Osteoblast (primary cell): ENCODE measurements around the gene PRB3. TPM values are rescaled to one million over a fixed set of nuclear protein-coding genes. Genes with fewer than 3 reads are reported as not detected.
A peak's percentile ranks its signal among the peaks of the same experiment; 100 is the strongest.

Source experiments
- DNase-seq: peaks from one replicate; pipeline ENCODE4 v3.0.0; 2011; ENCODE audit warnings: low spot score, mixed read lengths; ENCODE audit not compliant: insufficient read length; ENCODE audit errors: missing footprints
- H2AFZ ChIP-seq: 2 replicates; pipeline ENCODE4 v1.6.0; 2011; ENCODE audit warnings: mild to moderate bottlenecking, low read length
- H3K27ac ChIP-seq: 2 replicates; pipeline ENCODE4 v1.5.1; 2011; ENCODE audit warnings: mild to moderate bottlenecking, low read depth, low read length, moderate library complexity
- H3K27me3 ChIP-seq: 2 replicates; pipeline ENCODE4 v1.6.0; 2012; ENCODE audit warnings: mild to moderate bottlenecking, control low read depth, inconsistent platforms, low read length, moderate library complexity; ENCODE audit not compliant: insufficient read depth
- H3K36me3 ChIP-seq: 2 replicates; pipeline ENCODE4 v1.5.1; 2011; ENCODE audit warnings: mild to moderate bottlenecking, low read length, control low read depth, moderate library complexity; ENCODE audit not compliant: insufficient read depth
- H3K4me1 ChIP-seq: 2 replicates; pipeline ENCODE4 v1.5.1; 2011; ENCODE audit warnings: mild to moderate bottlenecking, low read length, control low read depth, moderate library complexity; ENCODE audit not compliant: insufficient read depth
- H3K4me2 ChIP-seq: 2 replicates; pipeline ENCODE4 v1.6.0; 2011; ENCODE audit warnings: mild to moderate bottlenecking, low read length; ENCODE audit not compliant: insufficient read depth
- H3K4me3 ChIP-seq: fragments of 200-600 bp; sonication (generic); 3 replicates; pipeline ENCODE4 v1.5.1; 2012; ENCODE audit warnings: mild to moderate bottlenecking, low read length, inconsistent platforms; ENCODE audit not compliant: insufficient read depth
- H3K79me2 ChIP-seq: 2 replicates; pipeline ENCODE4 v1.6.0; 2012; ENCODE audit warnings: mild to moderate bottlenecking, low read length, control low read depth, inconsistent platforms; ENCODE audit not compliant: insufficient read depth
- H3K9me3 ChIP-seq: 2 replicates; pipeline ENCODE4 v1.5.1; 2011; ENCODE audit warnings: low read depth, low read length, control low read depth
- H4K20me1 ChIP-seq: 2 replicates; pipeline ENCODE4 v1.6.0; 2012; ENCODE audit warnings: mild to moderate bottlenecking, low read length, control low read depth; ENCODE audit not compliant: insufficient read depth
- CTCF ChIP-seq: IDR thresholded peaks from 2 replicates; pipeline ENCODE4 v1.5.1; 2011; ENCODE audit warnings: mild to moderate bottlenecking, low read depth, low read length, moderate library complexity; ENCODE audit errors: extremely low read depth
- total RNA-seq: library from RNA; depleted of rRNA; stranded (reverse); fragments of >200 nt; gene quantifications from 2 replicates; pipeline ENCODE4 v1.2.3, GENCODE V29; 2012

Gene PRB3
- total RNA-seq, 1 donor = not detected

- no peaks in the 10 kb centered on the region for H3K79me2 ChIP-seq
- no peaks in the 10 kb centered on the region for H3K9me3 ChIP-seq
- no peaks in the 10 kb centered on the region for H3K4me1 ChIP-seq
- no peaks in the 10 kb centered on the region for H3K27me3 ChIP-seq
- no peaks in the 10 kb centered on the region for H3K36me3 ChIP-seq
- H3K4me3 ChIP-seq = no peak overlapping the region
- H3K27ac ChIP-seq = no peak overlapping the region
- H4K20me1 ChIP-seq = no peaks in the 10 kb centered on the region
- no peak overlapping the region for H2AFZ ChIP-seq
- no peak for TF ChIP-seq CTCF
- DNase-seq = no peak
- H3K4me2 ChIP-seq = no peak overlapping the region
Observed at GRCh38 chr12:11238275-11238674, 31.2 kb downstream of the PRB3 start.

DNA sequence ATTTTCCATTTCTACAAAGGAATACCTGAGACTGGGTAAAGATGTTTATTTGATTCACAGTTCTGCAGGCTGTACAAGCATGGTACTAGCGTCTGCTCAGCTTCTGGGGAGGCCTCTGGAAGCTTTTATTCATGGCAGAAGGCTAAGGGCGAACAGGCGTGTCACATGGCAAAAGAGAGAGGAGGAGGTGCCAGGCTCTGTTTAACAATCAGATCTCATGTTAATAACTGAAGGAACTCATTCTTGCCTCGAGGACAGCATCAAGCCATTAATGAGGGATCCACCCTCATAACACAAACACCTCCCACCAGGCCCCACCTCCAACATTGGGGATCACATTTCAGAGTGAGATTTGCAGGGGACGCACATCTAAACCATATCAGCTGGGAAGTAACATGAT, 36.0 kb downstream of the PRB3 start:
- Histone ChIP-seq H3K27ac (no peak overlapping the region), H3K9me3 (no peaks in the 10 kb centered on the region), H3K79me2 (no peaks in the 10 kb centered on the region), H3K27me3 (no peaks in the 10 kb centered on the region), H3K4me1 (no peaks in the 10 kb centered on the region), H3K4me2 (no peak overlapping the region), H3K36me3 (no peaks in the 10 kb centered on the region), H2AFZ (no peak overlapping the region), H4K20me1 (peaks cover 3% of the 10 kb centered on the region), H3K4me3 (no peak overlapping the region)
- DNase-seq = no peak
- TF ChIP-seq CTCF = no peak

DNA sequence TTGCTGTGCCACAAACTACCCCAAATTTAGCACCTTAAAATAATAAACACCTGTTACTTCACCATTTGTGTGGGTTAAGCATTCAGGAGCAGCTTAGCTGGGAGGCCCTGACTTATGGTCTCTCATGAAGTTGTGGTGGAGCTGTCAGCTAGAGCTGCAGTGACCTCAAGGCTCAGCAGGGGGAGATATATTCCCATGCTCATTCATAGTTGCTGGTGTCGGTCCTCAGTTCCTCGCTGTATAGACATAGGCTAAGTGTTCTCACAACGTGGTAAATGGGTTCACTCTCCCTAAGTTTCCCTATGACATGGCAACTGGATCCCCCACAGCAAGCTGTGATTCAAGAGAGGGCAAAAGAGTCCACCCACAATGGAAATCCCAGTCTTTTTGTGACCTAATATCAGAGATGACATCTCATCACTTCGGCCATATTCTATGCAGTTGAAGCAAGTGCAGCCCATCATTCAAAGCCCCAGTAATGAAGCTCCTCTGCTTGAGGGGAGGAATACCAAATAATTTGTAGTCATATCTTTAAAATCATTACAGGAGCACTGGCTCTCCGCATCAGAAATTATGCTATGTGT, 41.1 kb downstream of the PRB3 start:
- peak; percentile 76 for TF ChIP-seq CTCF
- Histone ChIP-seq H3K27ac (no peak overlapping the region), H3K27me3 (no peaks in the 10 kb centered on the region), H3K4me3 (no peak overlapping the region), H4K20me1 (peaks cover 10% of the 10 kb centered on the region), H3K4me2 (peak overlapping the region; percentile 40), H3K9me3 (no peaks in the 10 kb centered on the region), H3K36me3 (no peaks in the 10 kb centered on the region), H2AFZ (no peak overlapping the region), H3K79me2 (no peaks in the 10 kb centered on the region), H3K4me1 (no peaks in the 10 kb centered on the region)
- peak; percentile 21 for DNase-seq

GRCh38 chr12:11227373-11227772, 42.1 kb downstream of the PRB3 start:
- H3K79me2 ChIP-seq = no peaks in the 10 kb centered on the region
- H3K27me3 ChIP-seq = no peaks in the 10 kb centered on the region
- H3K27ac ChIP-seq = no peak overlapping the region
- H3K9me3 ChIP-seq = no peaks in the 10 kb centered on the region
- TF ChIP-seq CTCF = no peak
- H4K20me1 ChIP-seq = peaks cover 10% of the 10 kb centered on the region
- no peak overlapping the region for H3K4me2 ChIP-seq
- H3K4me3 ChIP-seq = no peak overlapping the region
- H3K4me1 ChIP-seq = no peaks in the 10 kb centered on the region
- H3K36me3 ChIP-seq = no peaks in the 10 kb centered on the region
- H2AFZ ChIP-seq = no peak overlapping the region
- no peak for DNase-seq

Other genes starting within 250 kb of the PRB3 start
- gene TAS2R19, start 247.1 kb downstream of the PRB3 start, total RNA-seq = 5.0 and 7.6 TPM in 2 replicates
- 7.2 and 9.7 TPM in 2 replicates for gene TAS2R31, start 238.3 kb downstream of the PRB3 start, total RNA-seq
- 3.5 and 5.4 TPM in 2 replicates for gene TAS2R46, start 207.4 kb downstream of the PRB3 start, total RNA-seq
- 5.0 TPM in 1 of 2 replicates, not detected in the other for gene TAS2R43, start 177.4 kb downstream of the PRB3 start, total RNA-seq
- gene TAS2R30, start 135.1 kb downstream of the PRB3 start, total RNA-seq = 8.3 and 9.7 TPM in 2 replicates
- 6.8 and 6.9 TPM in 2 replicates for gene SMIM10L1, start 98.5 kb downstream of the PRB3 start, total RNA-seq
- not detected in 2 replicates for gene TAS2R42, start 82.8 kb downstream of the PRB3 start, total RNA-seq
- gene PRB4, start 40.7 kb upstream of the PRB3 start, total RNA-seq = not detected in 2 replicates
- gene PRB2, start 125.9 kb upstream of the PRB3 start, total RNA-seq = not detected in 2 replicates